Neural cell (in vitro differentiated cells): ENCODE results near the gene SYCE3. TPM values are rescaled to one million over a fixed set of nuclear protein-coding genes. Genes with fewer than 3 reads are reported as not detected.

ENCODE experiments used
- H2AFZ ChIP-seq: fragments of 200-600, 300-800 bp; sonication (generic), shearing (Covaris generic); 2 replicates; pipeline ENCODE4 v1.6.0; 2014; ENCODE audit warnings: low read depth, mild to moderate bottlenecking, antibody characterized with exemption, low read length, moderate library complexity
- H3F3A ChIP-seq: fragments of 200-600 bp; shearing (Covaris generic); 2 replicates; pipeline ENCODE4 v1.6.1; 2016; ENCODE audit warnings: mild to moderate bottlenecking, moderate library complexity, mixed read lengths, antibody characterized with exemption, low read length; ENCODE audit not compliant: insufficient read depth, poor library complexity, severe bottlenecking
- H3K27ac ChIP-seq: fragments of 200-600, 300-800 bp; sonication (generic), shearing (Covaris generic); 2 replicates; pipeline ENCODE4 v1.5.1; 2014; ENCODE audit warnings: mild to moderate bottlenecking, low read length, moderate library complexity
- H3K27me3 ChIP-seq: fragments of 300-800, 200-600 bp; sonication (generic), shearing (Covaris generic); 2 replicates; pipeline ENCODE4 v1.6.0; 2014; ENCODE audit warnings: mild to moderate bottlenecking, low read depth, low read length, moderate library complexity; ENCODE audit not compliant: insufficient read depth
- H3K36me3 ChIP-seq: fragments of 300-800, 200-600 bp; sonication (generic), shearing (Covaris generic); 2 replicates; pipeline ENCODE4 v1.5.1; 2014; ENCODE audit warnings: mild to moderate bottlenecking, antibody characterized with exemption, low read length, moderate library complexity; ENCODE audit not compliant: insufficient read depth
- H3K4me2 ChIP-seq: fragments of 300-800, 200-600 bp; sonication (generic), shearing (Covaris generic); 2 replicates; pipeline ENCODE4 v1.6.0; 2014; ENCODE audit warnings: mild to moderate bottlenecking, low read length
- H3K4me3 ChIP-seq: fragments of 300-800, 200-600 bp; sonication (generic), shearing (Covaris generic); 2 replicates; pipeline ENCODE4 v1.5.1; 2014; ENCODE audit warnings: mild to moderate bottlenecking, low read length, moderate library complexity
- H3K79me2 ChIP-seq: fragments of 200-600 bp; shearing (Covaris generic); replicated peaks from 2 replicates; pipeline ENCODE4 v1.6.0; 2014; ENCODE audit warnings: mild to moderate bottlenecking, low read length, moderate library complexity; ENCODE audit not compliant: insufficient read depth
- H3K9ac ChIP-seq: fragments of 300-800, 200-600 bp; sonication (generic), shearing (Covaris generic); 2 replicates; pipeline ENCODE4 v1.6.1; 2016; ENCODE audit warnings: mild to moderate bottlenecking, low read length, mixed read lengths
- H3K9me2 ChIP-seq: fragments of 200-600 bp; shearing (Covaris generic); 2 replicates; pipeline ENCODE4 v1.6.1; 2016; ENCODE audit warnings: mild to moderate bottlenecking, low read length, mixed read lengths; ENCODE audit not compliant: insufficient read depth
- H3K9me3 ChIP-seq: fragments of 200-600, 300-800 bp; sonication (generic), shearing (Covaris generic); 2 replicates; pipeline ENCODE4 v1.6.1; 2016; ENCODE audit warnings: mild to moderate bottlenecking, mixed run types, low read length, moderate library complexity, mixed read lengths
- H4K20me1 ChIP-seq: fragments of 200-600 bp; shearing (Covaris generic); 2 replicates; pipeline ENCODE4 v1.6.1; 2016; ENCODE audit warnings: mild to moderate bottlenecking, mixed run types; ENCODE audit not compliant: insufficient read depth
- CTCF ChIP-seq: fragments of 450-650 bp; IDR thresholded peaks from 2 replicates; pipeline ENCODE4 v1.5.1; 2014; ENCODE audit warnings: antibody characterized with exemption, mild to moderate bottlenecking, moderate library complexity; ENCODE audit not compliant: poor library complexity, severe bottlenecking
- EP300 ChIP-seq: fragments of 450-650 bp; conservative IDR thresholded peaks from 2 replicates; pipeline ENCODE4 v1.6.1; 2014; ENCODE audit warnings: antibody characterized with exemption, mild to moderate bottlenecking, moderate library complexity; ENCODE audit not compliant: poor library complexity, severe bottlenecking
- EZH2 ChIP-seq: fragments of 200-600, 300-800 bp; shearing (Covaris generic), sonication (generic); IDR thresholded peaks from 2 replicates; pipeline ENCODE4 v1.6.1; 2014; ENCODE audit warnings: antibody characterized with exemption, low read length, borderline replicate concordance, mild to moderate bottlenecking; ENCODE audit not compliant: insufficient read depth, poor library complexity, severe bottlenecking
- MXI1 ChIP-seq: fragments of 450-650 bp; conservative IDR thresholded peaks from 2 replicates; pipeline ENCODE4 v1.6.1; 2014; ENCODE audit warnings: antibody characterized with exemption, mild to moderate bottlenecking; ENCODE audit not compliant: poor library complexity, severe bottlenecking
- POLR2AphosphoS5 ChIP-seq: IDR thresholded peaks from 2 replicates; pipeline ENCODE4 v1.6.1; 2012
- RAD21 ChIP-seq: fragments of 450-650 bp; conservative IDR thresholded peaks from 2 replicates; pipeline ENCODE4 v1.6.1; 2014; ENCODE audit warnings: antibody characterized with exemption, mild to moderate bottlenecking, moderate library complexity
- REST ChIP-seq: IDR thresholded peaks from 2 replicates; pipeline ENCODE4 v1.6.1; 2012; ENCODE audit warnings: borderline replicate concordance
- SMC3 ChIP-seq: fragments of 450-650 bp; conservative IDR thresholded peaks from 2 replicates; pipeline ENCODE4 v1.6.1; 2014; ENCODE audit warnings: antibody characterized with exemption, mild to moderate bottlenecking, moderate library complexity; ENCODE audit not compliant: poor library complexity
- TAF1 ChIP-seq: IDR thresholded peaks from 2 replicates; pipeline ENCODE4 v1.6.1; 2012; ENCODE audit warnings: low read depth
- polyA plus RNA-seq: library from polyadenylated mRNA; depleted of rRNA; stranded (reverse); fragments of >200 nt; gene quantifications from 2 replicates; pipeline ENCODE4 v1.2.3, GENCODE V29; 2014

The SYCE3 gene
- polyA plus RNA-seq, 1 donor from 2014 or later, result not detected

- Histone ChIP-seq H3K4me3 (no peak overlapping the region), H3F3A (no peaks in the 10 kb centered on the region), H3K4me2 (no peak overlapping the region), H3K36me3 (no peaks in the 10 kb centered on the region), H3K27me3 (no peaks in the 10 kb centered on the region), H2AFZ (no peak overlapping the region), H3K9me2 (no peaks in the 10 kb centered on the region), H3K9me3 (no peaks in the 10 kb centered on the region), H3K9ac (no peak overlapping the region), H3K27ac (no peak overlapping the region), H4K20me1 (no peaks in the 10 kb centered on the region), H3K79me2 (peaks cover 10% of the 10 kb centered on the region)
- no peak for TF ChIP-seq EZH2
- no peak for TF ChIP-seq RAD21
These were observed 59.9 kb downstream of the SYCE3 start for GRCh38 chr22:50502628-50503474.

GRCh38 chr22:50502096-50502495 is 60.6 kb downstream of the SYCE3 start:
- no peaks in the 10 kb centered on the region for H3K9me2 ChIP-seq
- H3K27ac ChIP-seq, result no peak overlapping the region
- no peaks in the 10 kb centered on the region for H4K20me1 ChIP-seq
- H3K27me3 ChIP-seq, result no peaks in the 10 kb centered on the region
- H3K4me2 ChIP-seq, result no peak overlapping the region
- H2AFZ ChIP-seq, result no peak overlapping the region
- no peaks in the 10 kb centered on the region for H3K9me3 ChIP-seq
- H3F3A ChIP-seq, result no peaks in the 10 kb centered on the region
- no peaks in the 10 kb centered on the region for H3K36me3 ChIP-seq
- no peak overlapping the region for H3K4me3 ChIP-seq
- peaks cover 7% of the 10 kb centered on the region for H3K79me2 ChIP-seq
- no peak for TF ChIP-seq RAD21
- no peak for TF ChIP-seq SMC3
- no peak for TF ChIP-seq POLR2AphosphoS5
- no peak for TF ChIP-seq EP300
- TF ChIP-seq CTCF, result no peak
- no peak for TF ChIP-seq TAF1
- no peak for TF ChIP-seq MXI1
- TF ChIP-seq EZH2, result no peak
- TF ChIP-seq REST, result no peak
- no peak overlapping the region for H3K9ac ChIP-seq

Other genes with a start within 250 kb of the SYCE3 start
- gene DENND6B, start 235.9 kb downstream of the SYCE3 start, polyA plus RNA-seq, result 51.0 and 58.9 TPM in 2 replicates
- gene PPP6R2, start 219.6 kb downstream of the SYCE3 start, polyA plus RNA-seq, result 84.6 and 85.4 TPM in 2 replicates
- gene SBF1, start 87.9 kb downstream of the SYCE3 start, polyA plus RNA-seq, result 58.9 and 90.1 TPM in 2 replicates
- not detected in 2 replicates for gene ADM2, start 81.4 kb downstream of the SYCE3 start, polyA plus RNA-seq
- not detected in 2 replicates for gene MIOX, start 76.1 kb downstream of the SYCE3 start, polyA plus RNA-seq
- gene LMF2, start 55.2 kb downstream of the SYCE3 start, polyA plus RNA-seq, result 76.5 and 85.2 TPM in 2 replicates
- gene NCAPH2, start 54.7 kb downstream of the SYCE3 start, polyA plus RNA-seq, result 76.8 and 81.1 TPM in 2 replicates
- gene SCO2, start 37.3 kb downstream of the SYCE3 start, polyA plus RNA-seq, result 8.1 and 9.6 TPM in 2 replicates
- 0.54 and 0.87 TPM in 2 replicates for gene TYMP, start 32.9 kb downstream of the SYCE3 start, polyA plus RNA-seq
- not detected in 2 replicates for gene KLHDC7B, start 17.0 kb downstream of the SYCE3 start, polyA plus RNA-seq
- 72.4 and 75.1 TPM in 2 replicates for gene CPT1B, start 15.5 kb upstream of the SYCE3 start, polyA plus RNA-seq
- gene CHKB, start 19.9 kb upstream of the SYCE3 start, polyA plus RNA-seq, result 170 and 173 TPM in 2 replicates
- gene MAPK8IP2, start 37.9 kb upstream of the SYCE3 start, polyA plus RNA-seq, result 48.0 and 54.5 TPM in 2 replicates
- gene ARSA, start 65.2 kb upstream of the SYCE3 start, polyA plus RNA-seq, result 32.5 and 41.4 TPM in 2 replicates
- gene SHANK3, start 109.9 kb upstream of the SYCE3 start, polyA plus RNA-seq, result 5.5 and 6.3 TPM in 2 replicates
- not detected in 2 replicates for gene ACR, start 175.3 kb upstream of the SYCE3 start, polyA plus RNA-seq
- 26.2 and 29.1 TPM in 2 replicates for gene RABL2B, start 220.7 kb upstream of the SYCE3 start, polyA plus RNA-seq